ENCODE results near the gene PMF1. TPM values are rescaled to one million over a fixed set of nuclear protein-coding genes. Genes with fewer than 3 reads are reported as not detected.
A peak's percentile ranks its signal among the peaks of the same experiment; 100 is the strongest.

The PMF1 gene
- total and polyA plus RNA-seq, 2 of the 13 experiments (the other 11 are each of a cell fraction or from before 2014, with no cell fraction given): 72.5 to 89.0 TPM

- Histone ChIP-seq H3K9me3 (ENCODE audit: low read length) (no peaks in the 10 kb centered on the region), H3K27ac (ENCODE audit: extremely low read length, insufficient read depth, low read length) (peak overlapping the region; percentile 15), H3K36me3 (replicated peaks in 1 of 2; ENCODE audit: control insufficient read depth in 1 of 2, insufficient read depth in 2 of 2, low read length in 2 of 2) (peaks cover 14 to 33% of the 10 kb centered on the region in 2 experiments), H4K20me1 (ENCODE audit: insufficient read depth, low read length) (no peaks in the 10 kb centered on the region), H3K79me2 (ENCODE audit: insufficient read depth, low read length) (peaks cover 36% of the 10 kb centered on the region), H3K27me3 (ENCODE audit: control insufficient read depth in 1 of 2, insufficient read depth in 2 of 2, low read length in 2 of 2) (no peaks in the 10 kb centered on the region; a peak in 1 of 5 replicates), H3K4me1 (ENCODE audit: insufficient read depth, low read length) (peaks cover 50% of the 10 kb centered on the region), H3K4me3 (replicated peaks in 1 of 3; ENCODE audit: insufficient read depth in 1 of 3, low read depth in 2 of 3, low read length in 3 of 3) (no peak overlapping the region), H3K9ac (ENCODE audit: insufficient read depth, low read depth, low read length) (0 out of 2 replicates have a peak overlapping the region, but pooled peaks have one; percentile 12), H3K4me2 (ENCODE audit: low read depth, low read length) (peak overlapping the region; percentile 37; the same call in 1 of the 2 replicates), H2AFZ (ENCODE audit: low read length) (no peak overlapping the region)
- in situ Hi-C loops (cut with HindIII; ENCODE audit: extremely low pct_ligation_motif_present, low pct_unique_long_range_greater_than_20kb): no loop called here
- no TSS peak for BruUV-seq (replicated peaks)
- no peak for FAIRE-seq
- ChIA-PET CTCF (ENCODE audit: low intra/inter-chr PET ratio, low total read pairs) (no interaction called here), POLR2A (interaction anchor here (3.6 kb wide), 1 partner anchor 14 kb away, joined by 32 read pairs; the partner anchor contains the start of gene PMF1)
- no peak for TF ChIP-seq ZNF431 (CRISPR knock-in tag; IDR thresholded peaks at IDR 0.05; ENCODE audit: borderline replicate concordance, low read depth)
- TF ChIP-seq ZKSCAN5 (CRISPR knock-in tag; IDR thresholded peaks at IDR 0.05): no peak
- no peak for TF ChIP-seq ZNF75D (CRISPR knock-in tag; IDR thresholded peaks at IDR 0.05; ENCODE audit: borderline replicate concordance)
- TF ChIP-seq ZNF3 (CRISPR knock-in tag; IDR thresholded peaks at IDR 0.05): no peak
- TF ChIP-seq AGO2 (optimal IDR thresholded peaks at IDR 0.05; ENCODE audit: low read depth, low read length): no peak
- no peak for TF ChIP-seq POLR2AphosphoS5 (IDR thresholded peaks at IDR 0.05; ENCODE audit: low read depth, low read length)
- no peak for TF ChIP-seq TFE3 (CRISPR knock-in tag; IDR thresholded peaks at IDR 0.05)
- TF ChIP-seq DMTF1 (CRISPR knock-in tag; IDR thresholded peaks at IDR 0.05): no peak
- TF ChIP-seq ZIK1 (CRISPR knock-in tag; IDR thresholded peaks at IDR 0.05; ENCODE audit: borderline replicate concordance, low read depth): no peak
- TF ChIP-seq MIER3 (CRISPR knock-in tag; IDR thresholded peaks at IDR 0.05; ENCODE audit: borderline replicate concordance): no peak
- no peak for TF ChIP-seq BATF2 (CRISPR knock-in tag; IDR thresholded peaks at IDR 0.05)
- TF ChIP-seq ZNF510 (CRISPR knock-in tag; IDR thresholded peaks at IDR 0.05; ENCODE audit: low read depth): no peak
- TF ChIP-seq TAF1 (CRISPR knock-in tag; IDR thresholded peaks at IDR 0.05): no peak
- no peak for TF ChIP-seq HOXA3 (CRISPR knock-in tag; IDR thresholded peaks at IDR 0.05)
- TF ChIP-seq MBNL3 (CRISPR knock-in tag; conservative IDR thresholded peaks at IDR 0.05): no peak
- TF ChIP-seq ZNF460 (CRISPR knock-in tag; IDR thresholded peaks at IDR 0.05; ENCODE audit: borderline replicate concordance): no peak
- TF ChIP-seq ZGPAT (CRISPR knock-in tag; IDR thresholded peaks at IDR 0.05): no peak
- TF ChIP-seq IRX3 (CRISPR knock-in tag; IDR thresholded peaks at IDR 0.05; ENCODE audit: borderline replicate concordance, low read depth): no peak
- TF ChIP-seq MBD4 (IDR thresholded peaks at IDR 0.05; ENCODE audit: borderline replicate concordance, low read length): no peak
- TF ChIP-seq SIX1 (CRISPR knock-in tag; IDR thresholded peaks at IDR 0.05; ENCODE audit: borderline replicate concordance): no peak
- intact Hi-C loops (cut with micrococcal nuclease; ENCODE audit: unreplicated experiment): no loop called here
- no peak for ATAC-seq
- WGBS (ENCODE audit: low lambda C conversion rate): 86% methylated on average over 5 of the region's 5 CpGs
- no peak for DNase-seq (ENCODE audit: low spot score)
These were observed 13.9 kb upstream of the PMF1 start for GRCh38 chr1:156198831-156199349.

Data from HepG2 (cell line).